ENCODE results near the gene ZNF212.
A peak's percentile ranks its signal among the peaks of the same experiment; 100 is the strongest.
"Not testable (repeated sequence)": the region's sequence is repeated elsewhere in the genome, so short reads cannot be mapped to it uniquely, and the experiment has no call there.

ZNF212 gene

GRCh38 chr7:149251518-149251917 lies 12.1 kb downstream of the ZNF212 start:
- not testable (repeated sequence) for DNase-seq (ENCODE audit: extremely low read depth in 1 of 2, low read depth in 1 of 2)

GRCh38 chr7:149252378-149252777 lies 12.9 kb downstream of the ZNF212 start:
- DNase-seq (ENCODE audit: extremely low read depth in 1 of 2, low read depth in 1 of 2), result no peak

DNA sequence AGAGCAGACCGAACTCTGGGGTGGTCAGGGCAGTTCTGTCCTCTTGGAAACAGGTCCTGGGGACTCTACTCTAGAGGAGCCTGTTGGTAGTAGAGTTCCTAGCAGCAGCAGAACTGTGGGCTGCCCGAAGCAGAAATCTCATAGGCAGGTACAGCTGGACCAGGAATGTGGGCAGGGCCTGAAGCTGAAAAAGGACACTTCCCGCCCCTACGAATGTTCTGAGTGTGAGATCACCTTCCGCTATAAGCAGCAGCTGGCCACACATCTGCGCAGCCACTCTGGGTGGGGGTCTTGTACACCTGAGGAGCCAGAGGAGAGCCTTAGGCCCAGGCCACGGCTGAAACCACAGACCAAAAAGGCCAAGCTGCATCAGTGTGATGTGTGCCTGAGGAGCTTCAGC lies 14.2 kb downstream of the ZNF212 start:
- no peak for DNase-seq (ENCODE audit: extremely low read depth in 1 of 2, low read depth in 1 of 2)

DNA sequence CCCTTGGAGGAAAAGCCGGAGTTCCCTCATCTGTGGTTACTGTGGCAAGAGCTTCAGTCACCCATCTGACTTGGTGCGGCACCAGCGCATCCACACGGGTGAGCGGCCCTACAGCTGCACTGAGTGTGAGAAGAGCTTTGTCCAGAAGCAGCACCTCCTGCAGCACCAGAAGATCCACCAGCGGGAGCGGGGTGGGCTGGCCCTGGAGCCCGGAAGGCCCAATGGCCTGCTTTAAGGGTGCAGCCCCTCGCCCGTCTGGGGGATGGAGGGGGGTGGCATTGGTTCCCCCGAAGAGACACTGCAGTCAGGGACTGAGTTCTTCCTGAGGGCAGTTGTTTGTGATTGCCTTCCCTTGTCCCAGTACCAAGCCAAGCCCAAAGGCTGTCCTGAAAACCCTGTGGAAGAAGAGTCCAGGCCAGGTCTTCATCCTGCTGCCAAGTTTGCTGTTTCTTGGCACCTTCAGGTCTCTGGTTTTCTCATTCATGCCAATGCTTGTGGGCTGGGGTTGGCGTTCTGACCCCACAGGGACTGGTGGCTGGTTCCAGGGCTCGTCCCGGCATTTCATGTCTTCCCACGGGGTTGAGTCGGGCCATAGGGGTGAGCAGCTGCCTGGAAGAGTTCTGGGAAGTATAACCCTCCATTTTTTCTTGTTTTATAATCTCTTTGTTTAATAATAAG lies 14.9 kb downstream of the ZNF212 start:
- no peak for DNase-seq (ENCODE audit: extremely low read depth in 1 of 2, low read depth in 1 of 2)

DNA sequence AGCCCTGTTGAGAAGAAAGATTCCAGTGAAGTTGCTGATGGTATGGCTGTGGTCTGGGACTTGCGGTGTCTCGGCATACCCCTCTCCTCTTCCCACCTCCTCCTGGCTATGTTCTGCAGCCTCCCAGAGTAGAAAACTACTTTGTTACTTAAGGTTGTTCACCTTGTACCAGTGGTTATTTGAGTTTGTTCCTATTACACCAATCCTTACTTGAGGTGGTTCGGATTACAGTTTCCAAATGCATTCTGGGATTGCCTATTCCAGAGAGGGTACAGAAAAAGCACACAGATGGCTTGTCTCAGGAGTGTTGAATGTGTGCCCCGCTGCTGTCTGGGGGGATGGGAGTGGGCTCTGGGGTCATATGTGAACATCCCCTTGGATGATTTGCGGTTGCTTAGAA lies 15.7 kb downstream of the ZNF212 start:
- no peak for DNase-seq (ENCODE audit: extremely low read depth in 1 of 2, low read depth in 1 of 2)

GRCh38 chr7:149256568-149256967 lies 17.1 kb downstream of the ZNF212 start:
- DNase-seq (ENCODE audit: extremely low read depth in 1 of 2, low read depth in 1 of 2), result no peak

DNA sequence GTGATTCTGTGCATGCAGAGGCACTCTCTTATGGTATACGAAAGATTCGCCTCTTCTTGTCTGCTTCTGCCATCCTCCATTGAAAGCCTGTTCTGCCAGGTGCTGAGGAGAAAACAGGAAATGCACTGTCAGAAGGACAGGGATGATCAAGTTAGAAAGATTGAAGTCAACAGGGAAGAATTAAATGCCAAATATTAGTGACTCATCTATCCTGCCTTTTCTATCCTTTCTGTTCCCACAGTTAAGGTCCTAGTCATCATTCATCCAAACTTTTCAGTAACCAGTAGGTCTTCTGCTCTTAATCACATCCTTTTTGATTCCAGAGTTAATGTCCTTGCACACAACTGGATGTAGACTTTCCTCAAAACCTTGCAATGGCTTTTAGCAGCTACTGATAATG lies 17.7 kb downstream of the ZNF212 start:
- no peak for DNase-seq (ENCODE audit: extremely low read depth in 1 of 2, low read depth in 1 of 2)

- DNase-seq (ENCODE audit: extremely low read depth in 1 of 2, low read depth in 1 of 2), result no peak
Measured at GRCh38 chr7:149261316-149261828, 21.9 kb downstream of the ZNF212 start.

- DNase-seq (ENCODE audit: extremely low read depth in 1 of 2, low read depth in 1 of 2), result peak; percentile 66 to 80
Measured at GRCh38 chr7:149261829-149262617, 22.6 kb downstream of the ZNF212 start, which contains the start of gene ZNF783. Gene ZNF783, plus strand, starts transcription at chr7:149262196. Its CDS starts 138 bp downstream, at chr7:149262334.

DNA sequence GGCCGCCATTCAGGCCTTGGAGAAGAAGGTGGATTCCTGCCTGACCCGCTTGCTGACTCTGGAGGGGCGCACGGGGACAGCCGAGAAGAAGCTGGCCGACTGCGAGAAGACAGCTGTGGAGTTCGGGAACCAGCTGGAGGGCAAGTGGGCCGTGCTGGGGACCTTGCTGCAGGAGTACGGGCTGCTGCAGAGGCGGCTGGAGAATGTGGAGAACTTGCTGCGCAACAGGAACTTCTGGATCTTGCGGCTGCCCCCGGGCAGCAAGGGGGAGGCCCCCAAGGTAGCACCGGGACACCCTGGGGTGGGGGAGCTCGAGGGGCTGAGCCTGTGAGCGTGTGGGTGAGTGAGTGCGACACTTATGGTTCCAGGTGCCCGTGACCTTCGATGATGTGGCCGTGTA lies 27.0 kb downstream of the ZNF212 start:
- DNase-seq (ENCODE audit: extremely low read depth in 1 of 2, low read depth in 1 of 2), result no peak

DNA sequence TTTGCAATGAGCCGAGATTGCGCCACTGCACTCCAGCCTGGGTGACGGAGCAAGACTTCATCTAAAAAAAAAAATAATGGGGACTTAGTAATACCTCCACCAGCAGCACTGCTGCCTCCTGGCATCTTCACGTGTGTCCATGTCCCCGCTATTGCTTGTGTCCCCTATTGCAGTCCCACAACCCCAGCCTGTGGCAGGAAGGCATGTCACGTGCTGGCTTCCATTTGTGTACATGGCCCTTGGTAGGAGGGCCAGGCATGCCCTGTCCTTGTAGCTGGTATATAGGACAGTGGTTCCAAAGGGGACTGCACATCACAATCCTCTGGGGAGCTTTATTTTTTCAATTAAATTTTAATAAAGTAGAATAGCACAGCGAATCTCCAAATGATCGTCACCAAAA lies 28.3 kb downstream of the ZNF212 start:
- no peak for DNase-seq (ENCODE audit: extremely low read depth in 1 of 2, low read depth in 1 of 2)

- not testable (repeated sequence) for DNase-seq (ENCODE audit: extremely low read depth in 1 of 2, low read depth in 1 of 2)
Measured at GRCh38 chr7:149274424-149274823, 35.0 kb downstream of the ZNF212 start.

DNA sequence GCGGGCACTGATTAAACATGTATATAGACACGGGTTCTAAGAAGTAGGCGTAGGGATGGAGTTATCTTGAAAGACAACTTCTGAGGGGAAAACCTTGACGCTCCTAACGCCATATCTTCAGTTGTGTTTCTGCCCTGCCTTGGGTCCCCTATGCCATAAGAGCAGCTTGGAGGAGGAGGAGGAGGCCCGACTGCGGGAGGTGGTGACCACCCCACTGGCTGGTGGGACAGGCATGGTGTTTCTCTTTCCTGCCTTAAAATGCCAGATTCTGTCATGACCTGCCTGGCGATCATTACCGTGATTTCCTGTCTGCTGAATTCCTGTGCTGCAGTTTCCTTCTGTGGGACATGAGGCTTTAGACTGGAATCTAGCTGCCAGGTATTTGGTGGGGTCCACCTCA lies 38.4 kb downstream of the ZNF212 start:
- no peak for DNase-seq (ENCODE audit: extremely low read depth in 1 of 2, low read depth in 1 of 2)

DNA sequence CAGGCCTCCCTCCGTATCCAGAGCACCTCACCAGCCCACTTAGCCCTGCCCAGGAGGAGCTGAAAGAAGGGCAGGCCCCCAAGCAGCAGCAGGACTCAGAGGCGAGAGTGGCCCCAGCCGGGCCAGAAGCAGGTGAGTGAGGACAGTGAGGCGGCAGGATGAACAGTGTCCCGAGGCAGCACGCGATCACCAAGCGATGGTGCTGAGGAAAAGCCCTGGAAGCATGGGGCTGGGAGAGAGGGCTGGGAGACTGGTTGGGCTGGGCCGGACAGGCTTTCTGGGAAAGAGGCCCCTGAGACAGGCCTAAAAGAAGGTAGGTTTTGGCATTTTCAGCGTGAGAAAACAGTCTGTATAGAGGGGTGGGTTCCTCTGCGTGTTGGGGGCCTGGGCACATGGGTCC lies 38.9 kb downstream of the ZNF212 start:
- DNase-seq (ENCODE audit: extremely low read depth in 1 of 2, low read depth in 1 of 2), result no peak

GRCh38 chr7:149279111-149279743 lies 39.8 kb downstream of the ZNF212 start:
- DNase-seq (ENCODE audit: extremely low read depth in 1 of 2, low read depth in 1 of 2), result no peak

DNA sequence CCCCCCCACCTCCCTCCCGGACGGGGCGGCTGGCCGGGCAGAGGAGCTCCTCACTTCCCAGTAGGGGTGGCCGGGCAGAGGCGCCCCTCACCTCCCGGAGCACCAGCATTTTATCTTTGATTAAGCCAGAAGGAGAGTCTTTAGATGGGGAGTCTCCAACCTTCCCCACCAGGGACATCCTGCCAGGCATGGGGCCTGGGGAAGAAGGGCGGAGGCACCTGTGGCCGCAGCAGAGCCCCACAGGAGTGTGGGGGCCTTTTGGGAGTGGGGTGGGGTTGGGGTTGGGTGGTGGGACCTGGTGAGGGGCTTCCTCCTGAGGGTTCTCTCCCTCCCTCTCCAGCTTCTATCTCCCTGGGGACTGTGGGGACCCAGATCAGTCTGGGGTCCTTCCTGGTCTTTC lies 40.7 kb downstream of the ZNF212 start:
- DNase-seq (ENCODE audit: extremely low read depth in 1 of 2, low read depth in 1 of 2), result no peak

DNA sequence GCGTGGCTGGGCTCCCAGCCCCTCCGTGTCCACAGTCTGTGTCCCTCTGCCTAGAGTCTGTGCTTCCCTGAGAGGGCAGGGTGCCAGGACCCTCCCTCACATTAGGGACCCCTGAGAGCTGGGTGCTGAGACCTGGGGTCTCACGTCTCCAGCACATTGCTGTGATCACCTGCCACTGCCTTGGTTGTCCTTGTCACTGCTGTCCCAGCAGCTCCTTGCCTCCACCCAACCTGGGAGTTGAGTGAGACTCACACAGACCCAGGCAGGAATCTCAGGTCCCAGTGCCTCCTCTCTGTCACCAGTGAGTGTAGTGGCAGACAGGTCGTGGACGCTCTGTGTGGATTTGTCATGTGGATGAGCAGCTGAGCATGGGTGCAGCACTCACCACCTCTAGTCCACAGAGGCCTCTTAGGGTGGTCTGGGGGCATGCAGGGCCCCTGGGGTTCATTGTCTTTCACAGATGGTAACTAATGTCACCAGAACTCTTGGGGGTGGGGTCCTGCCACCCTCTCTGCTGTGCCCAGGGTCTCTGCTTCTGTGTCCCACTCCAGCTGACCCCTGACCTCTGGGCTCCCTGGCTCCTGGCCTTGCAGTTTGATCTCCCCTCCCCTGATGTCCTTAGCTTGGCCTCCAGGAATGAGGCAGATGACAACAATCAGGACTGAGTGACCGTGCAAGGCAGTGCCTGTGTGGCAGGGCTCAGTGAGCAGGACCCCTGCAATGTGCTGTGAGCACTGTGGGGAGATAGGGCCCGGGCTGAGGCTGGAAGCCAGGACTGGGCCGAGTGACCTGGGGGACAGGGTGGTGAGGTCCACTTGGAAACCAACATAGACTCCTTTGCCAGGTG lies 41.4 kb downstream of the ZNF212 start:
- DNase-seq (ENCODE audit: extremely low read depth in 1 of 2, low read depth in 1 of 2), result no peak

- no peak for DNase-seq (ENCODE audit: extremely low read depth in 1 of 2, low read depth in 1 of 2)
Measured at GRCh38 chr7:149281508-149282330, 42.3 kb downstream of the ZNF212 start.

- no peak for DNase-seq (ENCODE audit: extremely low read depth in 1 of 2, low read depth in 1 of 2)
Measured at GRCh38 chr7:149282331-149282655, 42.8 kb downstream of the ZNF212 start.

DNA sequence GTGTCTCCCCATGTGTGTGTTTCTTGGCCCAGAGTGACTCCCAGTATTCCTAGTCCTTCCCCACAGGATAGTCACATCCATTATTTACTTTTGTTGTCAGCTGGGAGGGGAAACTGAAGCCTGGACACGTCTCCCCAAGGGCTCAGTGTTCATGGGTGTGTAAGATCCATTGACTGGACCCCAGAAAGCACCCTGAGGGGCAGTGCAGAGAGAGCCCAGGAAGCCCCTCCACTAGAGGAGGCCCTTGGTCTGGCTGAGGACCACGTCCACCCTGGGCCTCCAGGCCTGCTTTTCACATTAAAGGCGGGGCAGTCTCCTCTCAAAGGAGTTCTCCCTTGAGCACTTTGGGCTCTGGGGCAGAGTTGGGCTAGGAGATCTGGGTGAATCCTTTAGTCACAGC lies 43.9 kb downstream of the ZNF212 start:
- DNase-seq (ENCODE audit: extremely low read depth in 1 of 2, low read depth in 1 of 2), result no peak

Data from activated CD8-positive, alpha-beta memory T cell treated with anti-CD3 and anti-CD28 coated beads for 1 hour (primary cell).